ENCODE results near the gene ENTPD5.
"Not testable (repeated sequence)": the region's sequence is repeated elsewhere in the genome, so short reads cannot be mapped to it uniquely, and the experiment has no call there.

ENTPD5 gene

GRCh38 chr14:73998726-73999125 is 20.4 kb downstream of the ENTPD5 start:
- TF ChIP-seq CTCF (IDR thresholded peaks at IDR 0.05; ENCODE audit: low read depth, low read length): no peak

DNA sequence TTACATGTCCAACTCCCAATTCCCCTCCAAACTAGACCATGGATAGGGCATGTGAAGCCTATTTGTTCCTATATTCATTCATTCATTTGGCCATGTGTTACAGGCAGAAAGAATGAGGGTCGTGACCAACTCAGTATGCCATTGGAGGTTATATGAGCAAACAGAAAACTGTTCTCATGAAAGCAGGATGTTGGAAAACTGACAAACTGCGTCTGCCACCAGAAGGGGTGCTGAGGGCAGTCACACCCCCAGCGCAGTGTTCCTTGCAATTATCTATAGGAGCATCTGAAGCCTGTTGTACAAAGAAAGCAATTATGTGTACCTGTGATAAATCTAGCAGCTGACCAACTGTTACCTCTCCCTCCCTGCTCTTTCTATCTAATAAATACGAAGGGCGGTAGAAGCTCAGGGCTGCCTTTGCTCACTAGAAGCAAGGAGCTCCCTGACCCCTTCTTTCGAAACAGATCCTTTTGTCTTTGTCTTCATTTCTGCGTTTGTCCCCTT is 21.1 kb downstream of the ENTPD5 start:
- TF ChIP-seq CTCF (IDR thresholded peaks at IDR 0.05; ENCODE audit: low read depth, low read length): no peak

More at GRCh38 chr14:73998726-73999125, 20.4 kb downstream of the ENTPD5 start:
- DNase-seq (ENCODE audit: extremely low read depth, low read depth): no peak

DNA sequence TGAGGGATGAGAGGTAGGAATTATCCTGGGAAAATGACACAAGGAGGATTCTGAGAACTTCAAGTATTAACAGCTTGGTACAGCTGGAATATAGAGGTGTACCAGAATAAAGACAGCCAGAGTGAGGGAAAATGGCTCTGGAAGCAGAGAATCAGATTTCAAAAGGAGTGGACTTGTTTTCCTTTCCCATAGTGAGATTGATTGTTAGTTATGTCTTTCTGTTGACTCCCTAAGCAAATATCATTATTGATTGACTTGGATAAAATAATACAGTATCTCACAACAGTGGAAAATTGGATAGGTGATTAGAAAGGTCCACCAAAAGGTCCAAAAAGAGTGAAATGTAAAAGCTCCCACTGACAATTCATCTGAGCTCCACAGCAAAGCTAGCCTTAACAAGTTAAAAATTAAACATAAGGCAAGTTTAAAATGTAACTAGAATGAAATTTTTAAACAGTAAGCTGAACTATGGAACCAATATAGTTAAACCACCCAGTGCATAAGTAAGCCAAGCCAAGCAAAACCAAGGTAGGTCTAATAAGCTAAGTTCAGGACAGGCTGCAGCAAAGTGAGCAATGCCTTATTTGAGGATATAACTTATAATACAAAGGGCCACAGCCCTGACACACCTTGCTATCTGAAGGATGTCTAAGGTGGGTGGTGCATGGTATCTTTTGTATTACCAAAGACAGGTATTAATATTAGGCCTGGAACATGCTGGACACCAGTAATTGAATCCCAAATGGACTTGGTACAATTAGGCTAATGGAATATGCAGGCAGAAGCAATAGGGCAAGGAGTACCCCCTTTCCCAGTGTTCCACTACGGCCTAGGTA is 21.8 kb downstream of the ENTPD5 start:
- TF ChIP-seq CTCF (IDR thresholded peaks at IDR 0.05; ENCODE audit: low read depth, low read length): no peak
- DNase-seq (ENCODE audit: extremely low read depth, low read depth): no peak

More for the DNA sequence above, 21.1 kb downstream of the ENTPD5 start:
- DNase-seq (ENCODE audit: extremely low read depth, low read depth): no peak

DNA sequence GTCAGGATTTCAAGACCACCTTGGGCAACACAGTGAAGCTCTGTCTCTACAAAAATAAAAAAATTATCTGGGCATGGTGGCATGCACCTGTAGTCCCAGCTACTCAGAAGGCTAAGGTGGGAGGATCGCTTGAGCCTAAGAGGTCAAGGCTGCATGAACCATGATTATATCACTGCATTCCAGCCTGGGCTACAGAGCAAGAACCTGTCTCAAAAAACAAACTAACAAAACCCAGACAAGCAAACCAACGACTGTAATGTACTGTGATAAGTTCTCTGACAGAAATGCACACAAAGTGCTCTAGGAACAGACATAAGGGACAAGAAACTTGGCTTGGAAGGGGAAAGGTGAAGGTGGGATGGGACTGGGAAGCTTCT is 22.4 kb downstream of the ENTPD5 start:
- no peak for TF ChIP-seq CTCF (IDR thresholded peaks at IDR 0.05; ENCODE audit: low read depth, low read length)
- DNase-seq (ENCODE audit: extremely low read depth, low read depth): no peak

DNA sequence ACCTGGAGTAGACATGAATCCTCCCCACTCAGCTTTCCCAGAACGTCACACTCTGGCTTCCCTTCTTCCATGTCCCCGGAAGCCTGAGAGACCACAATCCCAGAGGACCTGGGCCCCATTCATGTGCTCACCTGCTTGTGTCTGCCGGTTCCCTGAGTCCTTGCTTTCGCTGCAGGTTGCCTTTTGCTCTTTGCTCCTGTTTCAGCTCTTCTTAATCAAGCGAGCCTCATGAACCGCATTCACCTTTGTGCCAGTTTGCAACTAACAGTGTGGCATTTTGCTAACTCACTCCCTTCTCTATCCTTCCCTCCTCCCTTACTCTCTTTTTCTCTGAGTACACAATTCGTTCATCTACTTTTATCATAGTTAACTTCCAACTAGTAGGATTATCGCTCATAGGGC is 23.1 kb downstream of the ENTPD5 start:
- TF ChIP-seq CTCF (IDR thresholded peaks at IDR 0.05; ENCODE audit: low read depth, low read length): no peak
- no peak for DNase-seq (ENCODE audit: extremely low read depth, low read depth)

GRCh38 chr14:73994926-73995325 is 24.2 kb downstream of the ENTPD5 start:
- DNase-seq (ENCODE audit: extremely low read depth, low read depth): not testable (repeated sequence)

DNA sequence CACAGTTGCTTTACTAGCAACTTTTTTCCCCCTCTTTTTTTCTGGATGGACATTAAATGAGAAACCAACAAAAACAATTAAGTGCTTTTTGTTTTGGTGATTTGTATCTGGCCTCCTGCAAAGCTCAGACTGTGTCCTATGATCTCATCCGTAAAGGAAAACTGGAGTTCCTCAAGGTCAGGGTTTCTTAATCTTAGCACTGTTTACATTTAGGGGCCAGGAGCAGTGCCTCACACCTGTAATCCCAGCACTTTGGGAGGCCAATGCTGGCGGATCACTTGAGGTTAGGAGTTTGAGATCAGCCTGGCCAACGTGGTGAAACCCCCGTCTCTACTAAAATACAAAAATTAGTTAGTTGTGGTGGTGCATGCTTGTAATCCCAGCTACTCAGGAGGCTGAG is 28.0 kb downstream of the ENTPD5 start:
- TF ChIP-seq CTCF (IDR thresholded peaks at IDR 0.05; ENCODE audit: low read depth, low read length): no peak

GRCh38 chr14:73988656-73989055 is 30.4 kb downstream of the ENTPD5 start:
- not testable (repeated sequence) for DNase-seq (ENCODE audit: extremely low read depth, low read depth)

More for the DNA sequence above, 28.0 kb downstream of the ENTPD5 start:
- no peak for DNase-seq (ENCODE audit: extremely low read depth, low read depth)
